Measurements from ENCODE around the gene CRTC1.

The CRTC1 gene

GRCh38 chr19:18685597-18686190, 2.2 kb downstream of the CRTC1 start:
- no peak overlapping the region for H3K27ac ChIP-seq (ENCODE audit: low read depth, low read length)
- H3K4me3 ChIP-seq (ENCODE audit: insufficient read depth, low read length, poor library complexity, severe bottlenecking) = no peak overlapping the region
- no peaks in the 10 kb centered on the region for H3K9me3 ChIP-seq (ENCODE audit: insufficient read depth, low read length)
- no peaks in the 10 kb centered on the region; the same call in 1 of the 2 replicates for H4K20me1 ChIP-seq (ENCODE audit: low read depth, low read length)
- H3K9ac ChIP-seq (ENCODE audit: low read length) = no peak overlapping the region
- H3K79me2 ChIP-seq (ENCODE audit: insufficient read depth, low read length) = peaks cover 9% of the 10 kb centered on the region
- no peak overlapping the region for H3K4me2 ChIP-seq (ENCODE audit: low read depth, low read length, poor library complexity, severe bottlenecking)
- no peak for TF ChIP-seq EZH2phosphoT487 (conservative IDR thresholded peaks at IDR 0.05; ENCODE audit: low read length)
- H2AFZ ChIP-seq (ENCODE audit: low read depth, low read length, severe bottlenecking) = no peak overlapping the region
- no peaks in the 10 kb centered on the region for H3K27me3 ChIP-seq (ENCODE audit: low read length)
- H3K9me2 ChIP-seq (replicated peaks; ENCODE audit: insufficient read depth, low read length) = no peaks in the 10 kb centered on the region
- no peaks in the 10 kb centered on the region for H3K36me3 ChIP-seq (ENCODE audit: low read length)
- H3F3A ChIP-seq (ENCODE audit: insufficient read depth) = no peaks in the 10 kb centered on the region; the same call in 1 of the 2 replicates

DNA sequence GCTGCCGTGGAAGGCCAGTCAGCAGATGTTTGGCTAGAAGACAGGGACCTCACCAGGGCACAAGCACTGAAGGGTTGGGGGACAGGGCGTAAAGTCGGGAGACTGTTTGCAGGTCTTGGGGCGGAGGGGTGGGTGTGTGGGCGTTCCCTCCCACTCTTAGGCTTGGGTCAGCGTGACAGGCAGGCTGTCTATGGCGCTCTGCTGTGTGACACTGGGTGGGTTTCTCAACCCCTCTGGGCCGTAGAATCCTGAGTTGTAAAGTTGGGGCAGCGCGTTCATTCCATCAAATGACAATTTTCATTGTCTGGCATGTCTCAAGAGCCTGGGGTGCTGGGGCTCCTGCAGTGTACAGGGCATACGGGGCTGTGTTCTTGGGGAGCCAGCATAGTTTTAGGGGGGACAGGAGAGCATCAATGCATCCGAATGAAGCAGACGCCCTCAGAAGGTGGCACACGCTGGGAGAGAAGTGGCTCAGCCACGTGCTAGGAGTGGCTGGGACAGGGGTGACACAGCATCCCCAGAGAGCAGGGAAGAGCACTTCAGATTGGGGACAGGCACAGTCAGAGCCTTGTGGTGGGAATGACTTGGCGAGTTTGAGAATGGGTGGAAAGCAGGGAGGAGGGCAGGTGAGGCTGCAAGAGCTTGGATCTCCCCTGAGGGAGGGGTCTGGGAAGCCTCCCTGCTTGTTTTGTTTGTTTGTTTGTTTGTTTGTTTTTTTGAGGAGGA, 4.4 kb downstream of the CRTC1 start:
- Histone ChIP-seq H2AFZ (ENCODE audit: low read depth, low read length, severe bottlenecking) (no peak overlapping the region), H3K9ac (ENCODE audit: low read length) (no peak overlapping the region), H3K9me3 (ENCODE audit: insufficient read depth, low read length) (no peaks in the 10 kb centered on the region), H3K79me2 (ENCODE audit: insufficient read depth, low read length) (peaks cover 9% of the 10 kb centered on the region), H3F3A (ENCODE audit: insufficient read depth) (no peaks in the 10 kb centered on the region; the same call in 1 of the 2 replicates), H3K4me3 (ENCODE audit: insufficient read depth, low read length, poor library complexity, severe bottlenecking) (no peak overlapping the region), H3K27me3 (ENCODE audit: low read length) (no peaks in the 10 kb centered on the region), H3K36me3 (ENCODE audit: low read length) (no peaks in the 10 kb centered on the region), H4K20me1 (ENCODE audit: low read depth, low read length) (no peaks in the 10 kb centered on the region; the same call in 1 of the 2 replicates), H3K9me2 (replicated peaks; ENCODE audit: insufficient read depth, low read length) (no peaks in the 10 kb centered on the region), H3K27ac (ENCODE audit: low read depth, low read length) (no peak overlapping the region), H3K4me2 (ENCODE audit: low read depth, low read length, poor library complexity, severe bottlenecking) (no peak overlapping the region)
- TF ChIP-seq CTCF (IDR thresholded peaks at IDR 0.05; ENCODE audit: insufficient read depth, low read length, poor library complexity, severe bottlenecking) (no peak), EZH2phosphoT487 (conservative IDR thresholded peaks at IDR 0.05; ENCODE audit: low read length) (no peak)

GRCh38 chr19:18696023-18696422, 12.5 kb downstream of the CRTC1 start:
- TF ChIP-seq EZH2phosphoT487 (conservative IDR thresholded peaks at IDR 0.05; ENCODE audit: low read length) (no peak), CTCF (IDR thresholded peaks at IDR 0.05; ENCODE audit: insufficient read depth, low read length, poor library complexity, severe bottlenecking) (no peak)
- no peak overlapping the region for H3K4me2 ChIP-seq (ENCODE audit: low read depth, low read length, poor library complexity, severe bottlenecking)
- no peak overlapping the region for H3K9ac ChIP-seq (ENCODE audit: low read length)
- H3K79me2 ChIP-seq (ENCODE audit: insufficient read depth, low read length) = no peaks in the 10 kb centered on the region
- no peak overlapping the region for H3K4me3 ChIP-seq (ENCODE audit: insufficient read depth, low read length, poor library complexity, severe bottlenecking)
- H3F3A ChIP-seq (ENCODE audit: insufficient read depth) = peaks cover 14% of the 10 kb centered on the region
- H3K27ac ChIP-seq (ENCODE audit: low read depth, low read length) = no peak overlapping the region
- H3K27me3 ChIP-seq (ENCODE audit: low read length) = no peaks in the 10 kb centered on the region
- H2AFZ ChIP-seq (ENCODE audit: low read depth, low read length, severe bottlenecking) = no peak overlapping the region
- no peaks in the 10 kb centered on the region for H3K9me3 ChIP-seq (ENCODE audit: insufficient read depth, low read length)
- H3K9me2 ChIP-seq (replicated peaks; ENCODE audit: insufficient read depth, low read length) = no peaks in the 10 kb centered on the region
- H4K20me1 ChIP-seq (ENCODE audit: low read depth, low read length) = peaks cover 6% of the 10 kb centered on the region; the same call in 1 of the 2 replicates
- no peaks in the 10 kb centered on the region for H3K36me3 ChIP-seq (ENCODE audit: low read length)

- Histone ChIP-seq H3K79me2 (ENCODE audit: insufficient read depth, low read length) (no peaks in the 10 kb centered on the region), H3K4me2 (ENCODE audit: low read depth, low read length, poor library complexity, severe bottlenecking) (no peak overlapping the region), H3K27me3 (ENCODE audit: low read length) (no peaks in the 10 kb centered on the region), H3K27ac (ENCODE audit: low read depth, low read length) (no peak overlapping the region), H3K9me3 (ENCODE audit: insufficient read depth, low read length) (no peaks in the 10 kb centered on the region), H3K9ac (ENCODE audit: low read length) (no peak overlapping the region), H3K36me3 (ENCODE audit: low read length) (no peaks in the 10 kb centered on the region), H2AFZ (ENCODE audit: low read depth, low read length, severe bottlenecking) (no peak overlapping the region), H3F3A (ENCODE audit: insufficient read depth) (peaks cover 17% of the 10 kb centered on the region), H4K20me1 (ENCODE audit: low read depth, low read length) (peaks cover 6% of the 10 kb centered on the region; the same call in 1 of the 2 replicates), H3K4me3 (ENCODE audit: insufficient read depth, low read length, poor library complexity, severe bottlenecking) (no peak overlapping the region), H3K9me2 (replicated peaks; ENCODE audit: insufficient read depth, low read length) (no peaks in the 10 kb centered on the region)
- TF ChIP-seq CTCF (IDR thresholded peaks at IDR 0.05; ENCODE audit: insufficient read depth, low read length, poor library complexity, severe bottlenecking) (no peak), EZH2phosphoT487 (conservative IDR thresholded peaks at IDR 0.05; ENCODE audit: low read length) (no peak)
These were observed 14.2 kb downstream of the CRTC1 start for GRCh38 chr19:18697680-18698079.

Data from SU-DHL-6 (cell line).